LNCAP (cell line): ENCODE results near the gene CYLD.

ENCODE experiments used
- CTCF ChIP-seq: fragments of 450-650 bp; IDR thresholded peaks from 2 replicates; pipeline ENCODE4 v1.5.1; 2017; ENCODE audit warnings: mild to moderate bottlenecking

The CYLD gene

GRCh38 chr16:50837324-50837723 is 95.4 kb downstream of the CYLD start:
- no peak for TF ChIP-seq CTCF

- no peak for TF ChIP-seq CTCF
Measured at GRCh38 chr16:50838165-50838564, 96.3 kb downstream of the CYLD start.

- no peak for TF ChIP-seq CTCF
Measured at GRCh38 chr16:50838885-50839284, 97.0 kb downstream of the CYLD start.

DNA sequence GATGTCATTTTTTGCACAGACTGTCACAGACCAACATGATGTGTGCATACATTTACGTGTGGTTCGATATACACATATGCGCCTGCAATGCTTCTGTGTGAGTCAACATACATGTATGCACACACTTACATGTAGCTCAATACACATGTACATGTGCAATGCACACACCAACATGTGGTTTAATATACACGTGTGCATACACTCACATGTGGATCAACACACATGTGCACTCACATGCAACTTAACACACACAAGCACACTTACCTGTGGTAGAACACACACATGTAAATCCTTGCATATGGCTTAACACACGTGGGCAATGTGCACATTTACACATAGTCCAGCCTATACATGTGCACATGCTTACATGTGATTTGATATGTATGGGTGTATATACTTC is 97.5 kb downstream of the CYLD start:
- no peak for TF ChIP-seq CTCF

- TF ChIP-seq CTCF = no peak
Measured at GRCh38 chr16:50839920-50840729, 98.2 kb downstream of the CYLD start.

DNA sequence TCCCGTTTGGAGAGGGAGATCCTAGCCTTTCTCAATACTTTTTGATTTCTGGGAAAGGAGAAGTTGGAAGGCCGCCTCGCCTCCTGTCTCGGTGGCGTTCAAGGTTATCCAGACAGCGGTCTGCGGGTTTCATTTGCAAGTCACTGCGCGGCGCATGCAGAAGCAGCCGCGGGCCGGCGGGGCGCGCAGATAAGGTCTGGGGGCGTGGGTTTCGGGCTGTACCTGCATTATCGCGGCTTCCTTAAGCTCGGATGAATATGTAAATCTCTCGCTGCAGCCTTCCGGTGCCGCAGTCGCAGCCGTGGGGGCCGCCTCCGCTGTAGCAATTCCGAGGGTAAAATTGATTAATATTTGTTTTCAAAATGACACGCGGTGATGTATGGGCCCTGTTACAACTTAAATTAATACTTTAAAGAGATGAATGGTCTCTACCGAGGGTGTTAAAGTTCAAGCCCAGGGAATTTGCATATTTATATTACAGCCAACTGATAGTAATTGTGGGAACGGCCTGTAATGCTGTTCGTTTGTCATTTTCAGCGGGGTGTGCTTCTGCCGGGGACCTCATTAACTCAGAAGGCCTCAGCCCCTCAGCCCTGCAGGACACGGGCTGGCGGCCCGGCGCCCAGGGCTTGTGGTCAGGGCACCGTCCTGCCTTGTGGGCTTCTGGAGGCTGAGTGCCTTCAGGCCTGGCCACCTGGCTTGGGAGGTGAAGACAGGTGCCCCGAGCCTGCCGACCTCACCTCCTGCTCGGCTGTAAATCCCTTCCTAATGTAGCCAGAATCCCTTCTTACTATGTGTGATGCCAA is 99.4 kb downstream of the CYLD start:
- no peak for TF ChIP-seq CTCF

DNA sequence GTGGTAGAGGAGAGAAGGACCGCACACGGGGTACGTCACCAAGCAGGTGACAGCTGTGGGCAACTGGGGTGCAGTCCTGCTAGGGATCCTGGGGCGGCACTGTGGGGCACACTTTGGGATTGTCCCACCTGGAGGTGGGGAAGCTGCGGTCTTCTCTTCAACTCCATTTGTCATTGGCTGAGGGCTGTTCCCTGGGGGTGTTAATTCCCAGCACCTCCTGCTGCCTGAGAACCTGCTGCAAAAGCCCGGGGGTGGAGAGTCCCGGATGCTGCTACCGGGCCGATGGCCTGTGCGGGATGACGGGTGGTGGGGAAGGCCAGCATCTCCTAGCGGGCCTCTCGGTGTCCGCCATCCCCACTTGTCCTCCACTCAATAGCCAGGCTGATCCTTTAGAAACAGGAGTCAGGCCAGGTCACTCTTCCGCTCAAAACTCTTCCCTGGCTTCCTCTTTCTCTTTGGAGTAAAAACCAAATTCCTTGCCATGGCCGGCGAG is 100.2 kb downstream of the CYLD start:
- TF ChIP-seq CTCF = no peak
